PC-3 (cell line): ENCODE results near the gene C18orf32. TPM values are rescaled to one million over a fixed set of nuclear protein-coding genes. Genes with fewer than 3 reads are reported as not detected.

ENCODE experiments used
- ATAC-seq: fragments of 200-7000 bp; cut with Tn5 transposase; 2 replicates; pipeline ENCODE4 v1.9.1; 2020; ENCODE audit warnings: mild to moderate bottlenecking, moderate library complexity
- BruUV-seq: library from RNA; stranded (reverse); fragments of 400-500 nt; replicated peaks from 2 replicates; lab custom pipeline; 2021; lab: Mats Ljungman, UMichigan
- CTCF ChIA-PET: fragments of 300-600 bp; sonication (Branson Sonifier 250); formaldehyde crosslinking; loops from one replicate; lab custom pipeline; 2022; ENCODE audit warnings: antibody characterized with exemption; lab: Charles Lee
- POLR2A ChIA-PET: fragments of 300-600 bp; sonication (Branson Sonifier 250); formaldehyde crosslinking; loops from one replicate; lab custom pipeline; 2022; ENCODE audit warnings: antibody characterized with exemption; ENCODE audit not compliant: unreplicated experiment; lab: Charles Lee
- DNase-seq: peaks from one replicate; pipeline ENCODE4 v3.0.0-alpha.2; 2015
- H2AFZ ChIP-seq: fragments of 300-600 bp; sonication (generic); 2 replicates; pipeline ENCODE4 v1.6.0; 2016; ENCODE audit warnings: antibody characterized with exemption, low read length
- H3F3A ChIP-seq: fragments of 300-600 bp; sonication (generic); one replicate; pipeline ENCODE4 v1.6.0; 2017; ENCODE audit warnings: antibody characterized with exemption, low read length, control low read depth, mild to moderate bottlenecking; ENCODE audit not compliant: unreplicated experiment
- H3K27ac ChIP-seq: fragments of 300-600 bp; sonication (generic); 2 replicates; pipeline ENCODE4 v1.5.1; 2016; ENCODE audit warnings: mild to moderate bottlenecking, low read length
- H3K27me3 ChIP-seq: fragments of 300-600 bp; sonication (generic); 2 replicates; pipeline ENCODE4 v1.6.1; 2016; ENCODE audit warnings: low read length, mixed read lengths
- H3K36me3 ChIP-seq: fragments of 300-600 bp; sonication (generic); 2 replicates; pipeline ENCODE4 v1.6.1; 2016; ENCODE audit warnings: low read depth, mixed run types, low read length, mixed read lengths
- H3K4me1 ChIP-seq: fragments of 300-600 bp; sonication (generic); 2 replicates; pipeline ENCODE4 v1.5.1; 2016; ENCODE audit warnings: low read length; ENCODE audit not compliant: insufficient read depth
- H3K4me2 ChIP-seq: fragments of 300-600 bp; sonication (generic); 2 replicates; pipeline ENCODE4 v1.6.0; 2016; ENCODE audit warnings: low read length
- H3K4me3 ChIP-seq: fragments of 300-600 bp; sonication (generic); 2 replicates; pipeline ENCODE4 v1.5.1; 2016; ENCODE audit warnings: mild to moderate bottlenecking, low read length, mixed read lengths
- H3K79me2 ChIP-seq: fragments of 300-600 bp; sonication (generic); 2 replicates; pipeline ENCODE4 v1.6.1; 2017; ENCODE audit warnings: low read length, mixed read lengths
- H3K9ac ChIP-seq: fragments of 300-600 bp; sonication (generic); 2 replicates; pipeline ENCODE4 v1.6.0; 2016; ENCODE audit warnings: mild to moderate bottlenecking, low read length
- H3K9me2 ChIP-seq: fragments of 300-600 bp; sonication (generic); replicated peaks from 2 replicates; pipeline ENCODE4 v1.6.1; 2016; ENCODE audit warnings: mixed run types, low read length, mixed read lengths
- H3K9me3 ChIP-seq: fragments of 300-600 bp; sonication (generic); 2 replicates; pipeline ENCODE4 v1.6.1; 2016; ENCODE audit warnings: low read length, mixed read lengths
- H4K20me1 ChIP-seq: fragments of 300-600 bp; sonication (generic); 2 replicates; pipeline ENCODE4 v1.6.1; 2016; ENCODE audit warnings: low read length, mixed read lengths
- EZH2 ChIP-seq: fragments of 300-600 bp; sonication (generic); IDR thresholded peaks from one replicate; pipeline ENCODE4 v1.6.1; 2017; ENCODE audit warnings: antibody characterized with exemption, mild to moderate bottlenecking, low read length; ENCODE audit not compliant: unreplicated experiment
- EZH2phosphoT487 ChIP-seq: fragments of 300-600 bp; sonication (generic); IDR thresholded peaks from 2 replicates; pipeline ENCODE4 v1.6.1; 2018; ENCODE audit warnings: mild to moderate bottlenecking, antibody characterized with exemption, low read length, borderline replicate concordance
- intact Hi-C: fragments of 100-400 bp; cut with micrococcal nuclease; formaldehyde crosslinking; loops from 2 replicates; pipeline ENCODE4 v1.9.0; 2023
- total RNA-seq: library from RNA; depleted of rRNA; stranded (reverse); fragments of >200 nt; gene quantifications from 2 replicates; pipeline ENCODE4 v1.2.3, GENCODE V29; 2014
- TF ChIP-seq, protein P1 (sequence below): fragments of 300-600 bp; sonication (generic); conservative IDR thresholded peaks from 2 replicates; pipeline ENCODE4 v1.5.1; 2017; ENCODE audit warnings: antibody characterized with exemption, low read depth, mild to moderate bottlenecking, low read length

C18orf32 gene
- total RNA-seq, 1 experiment from 2014 or later = 5.7 TPM

DNA sequence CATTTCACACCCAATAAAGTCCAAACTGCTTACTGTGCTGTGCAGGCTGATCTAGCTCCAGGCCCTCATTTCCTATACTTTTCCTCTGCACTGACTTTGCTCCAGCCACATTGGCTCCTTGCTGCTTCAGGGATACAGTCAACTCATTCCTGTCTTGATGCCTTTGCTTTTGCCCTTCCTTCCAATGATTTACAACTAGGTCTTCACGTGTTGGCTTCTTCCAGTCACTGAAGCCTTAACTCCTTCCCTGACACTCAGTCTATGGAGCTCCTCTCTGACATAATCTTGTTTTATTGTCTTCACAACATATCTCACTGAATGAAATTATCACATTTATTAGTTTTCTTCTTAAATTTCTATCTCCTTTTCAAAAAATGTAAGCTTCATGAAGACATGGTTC is 16.9 kb upstream of the C18orf32 start:
- no peaks in the 10 kb centered on the region for H3K4me1 ChIP-seq
- H3K9me3 ChIP-seq = no peaks in the 10 kb centered on the region
- H4K20me1 ChIP-seq = no peaks in the 10 kb centered on the region
- H3K27me3 ChIP-seq = no peaks in the 10 kb centered on the region
- no peak overlapping the region for H3K4me2 ChIP-seq
- TF ChIP-seq EZH2 (no peak), EZH2phosphoT487 (no peak)
- TF ChIP-seq, protein P1, sequence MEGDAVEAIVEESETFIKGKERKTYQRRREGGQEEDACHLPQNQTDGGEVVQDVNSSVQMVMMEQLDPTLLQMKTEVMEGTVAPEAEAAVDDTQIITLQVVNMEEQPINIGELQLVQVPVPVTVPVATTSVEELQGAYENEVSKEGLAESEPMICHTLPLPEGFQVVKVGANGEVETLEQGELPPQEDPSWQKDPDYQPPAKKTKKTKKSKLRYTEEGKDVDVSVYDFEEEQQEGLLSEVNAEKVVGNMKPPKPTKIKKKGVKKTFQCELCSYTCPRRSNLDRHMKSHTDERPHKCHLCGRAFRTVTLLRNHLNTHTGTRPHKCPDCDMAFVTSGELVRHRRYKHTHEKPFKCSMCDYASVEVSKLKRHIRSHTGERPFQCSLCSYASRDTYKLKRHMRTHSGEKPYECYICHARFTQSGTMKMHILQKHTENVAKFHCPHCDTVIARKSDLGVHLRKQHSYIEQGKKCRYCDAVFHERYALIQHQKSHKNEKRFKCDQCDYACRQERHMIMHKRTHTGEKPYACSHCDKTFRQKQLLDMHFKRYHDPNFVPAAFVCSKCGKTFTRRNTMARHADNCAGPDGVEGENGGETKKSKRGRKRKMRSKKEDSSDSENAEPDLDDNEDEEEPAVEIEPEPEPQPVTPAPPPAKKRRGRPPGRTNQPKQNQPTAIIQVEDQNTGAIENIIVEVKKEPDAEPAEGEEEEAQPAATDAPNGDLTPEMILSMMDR = no peak
- H3K79me2 ChIP-seq = no peaks in the 10 kb centered on the region
- POLR2A ChIA-PET = no interaction called here
- intact Hi-C loops = no loop called here
- H3K9ac ChIP-seq = no peak overlapping the region
- no peaks in the 10 kb centered on the region for H3K9me2 ChIP-seq
- no peak overlapping the region for H3K27ac ChIP-seq
- BruUV-seq = no TSS peak
- CTCF ChIA-PET = no interaction called here
- H3F3A ChIP-seq = no peaks in the 10 kb centered on the region
- ATAC-seq (no peak), DNase-seq (no peak)
- H3K4me3 ChIP-seq = no peak overlapping the region
- H2AFZ ChIP-seq = no peak overlapping the region
- H3K36me3 ChIP-seq = no peaks in the 10 kb centered on the region

DNA sequence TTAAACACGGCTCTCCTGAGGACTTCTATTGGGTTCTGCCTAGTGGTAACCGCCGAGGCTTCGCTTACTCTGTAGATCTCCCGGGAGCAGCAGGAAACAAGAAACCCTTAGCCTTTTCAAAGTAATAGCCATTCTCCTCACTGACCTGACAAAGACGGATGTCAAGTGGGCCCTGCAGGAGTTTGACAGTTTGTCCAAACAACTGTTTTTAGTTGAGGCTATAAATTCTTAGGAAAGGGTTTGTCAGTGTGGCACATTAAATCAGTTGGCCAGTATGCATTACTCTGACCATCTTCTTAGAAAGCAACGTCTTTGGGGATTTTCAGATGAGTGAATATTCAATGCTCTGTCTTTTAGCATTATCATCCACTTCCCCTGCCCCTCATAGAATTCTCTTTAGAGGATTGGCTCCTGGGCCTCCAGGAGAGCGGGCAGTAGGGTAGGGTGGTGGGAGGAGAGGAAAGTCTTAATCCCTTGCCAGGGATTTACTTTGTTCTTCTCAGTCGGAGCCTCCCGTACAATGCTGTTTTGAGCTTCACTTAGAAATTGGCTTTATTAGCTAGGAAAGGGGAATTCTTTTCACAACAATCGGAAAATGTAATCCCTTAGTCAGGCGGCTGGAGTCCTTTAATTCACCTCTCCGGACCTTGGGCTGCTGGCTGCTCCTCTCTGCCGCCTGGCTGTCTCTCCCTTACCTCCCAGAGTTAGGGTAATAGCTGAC is 13.3 kb upstream of the C18orf32 start:
- POLR2A ChIA-PET = no interaction called here
- CTCF ChIA-PET = no interaction called here
- intact Hi-C loops = no loop called here
- H3K9me2 ChIP-seq = no peaks in the 10 kb centered on the region
- no peak overlapping the region for H3K9ac ChIP-seq
- no peaks in the 10 kb centered on the region for H3K4me1 ChIP-seq
- no peak overlapping the region for H3K27ac ChIP-seq
- H3F3A ChIP-seq = no peaks in the 10 kb centered on the region
- BruUV-seq = no TSS peak
- H3K9me3 ChIP-seq = no peaks in the 10 kb centered on the region
- no peaks in the 10 kb centered on the region for H3K79me2 ChIP-seq
- H4K20me1 ChIP-seq = no peaks in the 10 kb centered on the region
- TF ChIP-seq EZH2phosphoT487 (no peak), EZH2 (no peak)
- TF ChIP-seq, protein P1 = no peak
- no peak overlapping the region for H3K4me2 ChIP-seq
- ATAC-seq = no peak
- no peak overlapping the region for H3K4me3 ChIP-seq
- no peak for DNase-seq
- H2AFZ ChIP-seq = no peak overlapping the region
- H3K36me3 ChIP-seq = no peaks in the 10 kb centered on the region
- no peaks in the 10 kb centered on the region for H3K27me3 ChIP-seq

DNA sequence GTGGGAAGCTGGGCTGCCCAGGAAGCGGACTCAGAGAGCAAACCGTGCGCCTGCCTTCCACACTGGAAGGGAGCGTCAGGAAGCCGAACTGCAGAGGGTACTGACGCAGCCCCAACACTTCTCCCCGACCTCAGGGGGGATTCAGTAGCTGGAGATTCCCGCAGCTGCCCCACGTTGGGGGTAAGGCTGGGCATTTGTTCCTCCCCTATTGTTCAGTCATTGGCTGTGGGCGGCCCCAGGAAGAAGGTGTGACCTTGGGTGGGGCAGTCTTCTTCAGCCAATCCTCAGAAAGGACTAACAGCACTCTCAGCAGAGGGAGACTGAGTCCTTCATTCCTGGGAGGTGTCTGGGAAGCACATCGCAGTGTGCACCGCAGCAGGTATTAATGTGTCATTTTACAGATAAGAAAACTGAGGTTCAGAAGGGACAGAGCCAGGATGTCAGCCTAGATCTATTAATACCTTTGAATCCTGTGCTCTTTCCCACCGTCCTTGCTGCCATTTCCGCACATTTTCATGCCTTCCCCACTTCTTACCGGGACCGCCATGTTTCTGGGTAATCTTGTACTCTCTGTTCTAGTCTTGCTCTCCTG is 12.1 kb upstream of the C18orf32 start:
- no peak for TF ChIP-seq EZH2
- no peak for TF ChIP-seq EZH2phosphoT487
- TF ChIP-seq, protein P1 = no peak
- no peaks in the 10 kb centered on the region for H3K36me3 ChIP-seq
- H3K79me2 ChIP-seq = no peaks in the 10 kb centered on the region
- ATAC-seq = no peak
- H3K4me2 ChIP-seq = no peak overlapping the region
- no peak overlapping the region for H3K9ac ChIP-seq
- H4K20me1 ChIP-seq = no peaks in the 10 kb centered on the region
- intact Hi-C loops = no loop called here
- no peaks in the 10 kb centered on the region for H3F3A ChIP-seq
- no peak for DNase-seq
- BruUV-seq = no TSS peak
- no peaks in the 10 kb centered on the region for H3K4me1 ChIP-seq
- no peak overlapping the region for H3K4me3 ChIP-seq
- no peak overlapping the region for H3K27ac ChIP-seq
- CTCF ChIA-PET = no interaction called here
- H3K9me3 ChIP-seq = no peaks in the 10 kb centered on the region
- POLR2A ChIA-PET = no interaction called here
- H2AFZ ChIP-seq = no peak overlapping the region
- H3K27me3 ChIP-seq = no peaks in the 10 kb centered on the region
- H3K9me2 ChIP-seq = no peaks in the 10 kb centered on the region
